ENCODE measurements around the gene ALDH7A1. TPM values are rescaled to one million over a fixed set of nuclear protein-coding genes. Genes with fewer than 3 reads are reported as not detected.
"Not testable (repeated sequence)": the region's sequence is repeated elsewhere in the genome, so short reads cannot be mapped to it uniquely, and the experiment has no call there.

The ALDH7A1 gene
- total RNA-seq, 2 donors from 2014 or later, result 0.81 to 1.2 TPM

- ATAC-seq, result no peak
- Mint-ChIP-seq H3K4me1 (ENCODE audit: low read depth in 2 of 2) (no peaks in the 10 kb centered on the region), H3K27ac (no peak overlapping the region), H3K4me3 (no peak overlapping the region), H3K9me3 (no peaks in the 10 kb centered on the region), H3K36me3 (no peaks in the 10 kb centered on the region), H3K27me3 (peaks cover 9 to 16% of the 10 kb centered on the region in 2 donors)
- no peak for DNase-seq (ENCODE audit: low spot score)
Observed at GRCh38 chr5:126536874-126537273, 58.1 kb downstream of the ALDH7A1 start.

GRCh38 chr5:126535856-126536545, 59.0 kb downstream of the ALDH7A1 start:
- Mint-ChIP-seq H3K36me3 (no peaks in the 10 kb centered on the region), H3K4me1 (ENCODE audit: low read depth in 2 of 2) (no peaks in the 10 kb centered on the region), H3K27ac (no peak overlapping the region), H3K9me3 (no peaks in the 10 kb centered on the region), H3K4me3 (no peak overlapping the region), H3K27me3 (peaks cover 9 to 16% of the 10 kb centered on the region in 2 donors)
- no peak for DNase-seq (ENCODE audit: low spot score)
- ATAC-seq, result no peak

DNA sequence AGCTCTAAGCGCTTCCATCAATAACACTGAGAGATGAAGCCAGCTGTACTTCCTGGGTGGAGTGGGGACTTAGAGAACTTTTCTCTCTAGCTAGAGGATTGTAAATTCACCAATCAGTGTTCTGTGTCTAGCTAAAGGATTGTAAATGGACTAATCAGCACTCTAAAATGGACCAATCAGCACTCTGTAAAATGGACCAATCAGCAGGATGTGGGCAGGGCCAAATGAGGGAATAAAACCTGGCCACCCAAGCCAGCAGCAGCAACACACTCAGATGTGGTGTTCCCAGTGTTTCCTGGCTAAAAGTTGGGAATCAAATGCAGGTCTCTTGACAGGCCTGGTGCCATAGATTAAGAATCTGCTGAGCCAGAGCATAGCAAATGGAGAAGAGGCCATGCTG, 60.5 kb downstream of the ALDH7A1 start:
- Mint-ChIP-seq H3K27ac (no peak overlapping the region), H3K36me3 (no peaks in the 10 kb centered on the region), H3K4me1 (ENCODE audit: low read depth in 2 of 2) (no peaks in the 10 kb centered on the region), H3K27me3 (peaks cover 9 to 16% of the 10 kb centered on the region in 2 donors), H3K4me3 (no peak overlapping the region), H3K9me3 (no peaks in the 10 kb centered on the region)
- no peak for DNase-seq (ENCODE audit: low spot score)
- ATAC-seq, result no peak

GRCh38 chr5:126531543-126532120, 63.4 kb downstream of the ALDH7A1 start:
- Mint-ChIP-seq H3K4me3 (no peak overlapping the region), H3K36me3 (no peaks in the 10 kb centered on the region), H3K9me3 (no peaks in the 10 kb centered on the region), H3K27ac (no peak overlapping the region), H3K27me3 (peaks cover 7 to 9% of the 10 kb centered on the region in 2 donors), H3K4me1 (ENCODE audit: low read depth in 2 of 2) (no peaks in the 10 kb centered on the region)
- DNase-seq (ENCODE audit: low spot score) (no peak), ATAC-seq (no peak)

- Mint-ChIP-seq H3K27ac (no peak overlapping the region), H3K27me3 (peaks cover 9 to 14% of the 10 kb centered on the region in 2 donors), H3K9me3 (no peaks in the 10 kb centered on the region), H3K4me1 (ENCODE audit: low read depth in 2 of 2) (no peaks in the 10 kb centered on the region), H3K36me3 (no peaks in the 10 kb centered on the region), H3K4me3 (no peak overlapping the region)
- ATAC-seq (no peak), DNase-seq (ENCODE audit: low spot score) (no peak)
Observed at GRCh38 chr5:126527892-126528291, 67.1 kb downstream of the ALDH7A1 start.

DNA sequence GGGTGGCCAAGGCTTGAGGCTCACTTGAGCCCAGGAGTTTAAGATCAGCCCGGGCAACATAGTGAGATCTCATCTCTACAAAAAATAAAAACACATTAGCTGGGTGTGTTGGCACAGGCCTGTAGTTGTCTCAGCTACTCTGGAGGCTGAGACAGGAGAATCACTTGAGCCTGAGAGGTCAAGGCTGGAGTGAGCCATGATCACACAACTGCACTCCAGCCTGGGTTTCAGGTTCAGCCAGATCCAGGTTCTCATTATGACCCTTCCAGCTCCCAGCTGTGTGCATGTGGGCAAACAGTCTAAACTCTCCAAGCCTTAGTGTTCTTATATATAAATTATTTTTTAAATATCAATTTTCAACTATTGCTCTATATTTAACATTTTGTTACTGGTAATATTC, 67.9 kb downstream of the ALDH7A1 start:
- Mint-ChIP-seq H3K36me3 (no peaks in the 10 kb centered on the region), H3K27me3 (peaks cover 9 to 14% of the 10 kb centered on the region in 2 donors), H3K9me3 (no peaks in the 10 kb centered on the region), H3K4me3 (no peak overlapping the region), H3K27ac (no peak overlapping the region), H3K4me1 (ENCODE audit: low read depth in 2 of 2) (no peaks in the 10 kb centered on the region)
- ATAC-seq (no peak), DNase-seq (ENCODE audit: low spot score) (no peak)

- no peak overlapping the region for H3K4me3 Mint-ChIP-seq
- ATAC-seq (no peak), DNase-seq (ENCODE audit: low spot score) (no peak)
- peaks cover 9 to 14% of the 10 kb centered on the region in 2 donors for H3K27me3 Mint-ChIP-seq
- no peak overlapping the region for H3K27ac Mint-ChIP-seq
- H3K4me1 Mint-ChIP-seq (ENCODE audit: low read depth in 2 of 2), result no peaks in the 10 kb centered on the region
- H3K9me3 Mint-ChIP-seq, result no peaks in the 10 kb centered on the region
- H3K36me3 Mint-ChIP-seq, result no peaks in the 10 kb centered on the region
Observed at GRCh38 chr5:126526493-126526892, 68.5 kb downstream of the ALDH7A1 start.

DNA sequence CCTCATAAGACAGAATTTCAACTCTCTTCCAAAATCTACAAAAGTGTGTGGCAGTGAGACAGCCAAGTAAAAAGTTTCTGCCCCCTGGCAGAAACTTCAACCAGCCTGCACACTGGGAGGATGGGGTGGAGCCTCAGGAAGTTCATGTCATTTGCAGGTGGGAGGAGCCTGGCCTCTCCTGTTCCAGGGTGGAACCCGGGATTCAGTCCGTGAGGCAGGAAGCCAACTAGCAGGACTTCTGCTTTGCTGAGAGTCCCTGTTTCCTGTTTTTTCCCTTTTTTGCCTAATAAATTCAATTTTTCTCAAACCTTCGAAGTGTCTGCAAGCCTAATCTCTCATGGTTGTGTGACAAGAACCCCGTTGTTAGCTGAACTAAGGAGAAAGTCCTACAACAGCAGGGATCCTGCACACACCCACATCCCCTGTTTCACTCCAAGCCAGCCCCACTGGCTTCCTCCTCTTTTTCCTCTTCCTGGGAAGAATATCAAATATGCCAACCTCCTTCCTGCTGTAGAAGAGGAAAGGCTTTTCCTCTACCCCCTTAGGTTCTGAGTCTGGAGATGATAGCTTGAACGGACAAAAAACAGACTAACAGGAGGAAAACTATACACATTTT, 69.3 kb downstream of the ALDH7A1 start:
- H3K27ac Mint-ChIP-seq, result no peak overlapping the region
- H3K4me3 Mint-ChIP-seq, result no peak overlapping the region
- no peaks in the 10 kb centered on the region for H3K9me3 Mint-ChIP-seq
- DNase-seq (ENCODE audit: low spot score), result no peak
- no peaks in the 10 kb centered on the region for H3K36me3 Mint-ChIP-seq
- H3K4me1 Mint-ChIP-seq (ENCODE audit: low read depth in 2 of 2), result no peaks in the 10 kb centered on the region
- peaks cover 9 to 14% of the 10 kb centered on the region in 2 donors for H3K27me3 Mint-ChIP-seq
- no peak for ATAC-seq

GRCh38 chr5:126523818-126524510, 71.1 kb downstream of the ALDH7A1 start:
- no peaks in the 10 kb centered on the region for H3K36me3 Mint-ChIP-seq
- H3K9me3 Mint-ChIP-seq, result no peaks in the 10 kb centered on the region
- no peak for ATAC-seq
- no peak for DNase-seq (ENCODE audit: low spot score)
- H3K4me1 Mint-ChIP-seq (ENCODE audit: low read depth in 2 of 2), result no peaks in the 10 kb centered on the region
- peaks cover 9 to 14% of the 10 kb centered on the region in 2 donors for H3K27me3 Mint-ChIP-seq
- H3K4me3 Mint-ChIP-seq, result no peak overlapping the region
- H3K27ac Mint-ChIP-seq, result no peak overlapping the region

GRCh38 chr5:126521130-126521529, 73.9 kb downstream of the ALDH7A1 start:
- H3K9me3 Mint-ChIP-seq, result no peaks in the 10 kb centered on the region
- peaks cover 6 to 7% of the 10 kb centered on the region in 2 donors for H3K27me3 Mint-ChIP-seq
- H3K4me1 Mint-ChIP-seq (ENCODE audit: low read depth in 2 of 2), result no peaks in the 10 kb centered on the region
- H3K4me3 Mint-ChIP-seq, result no peak overlapping the region
- ATAC-seq (no peak), DNase-seq (ENCODE audit: low spot score) (no peak)
- no peaks in the 10 kb centered on the region for H3K36me3 Mint-ChIP-seq
- H3K27ac Mint-ChIP-seq, result no peak overlapping the region

DNA sequence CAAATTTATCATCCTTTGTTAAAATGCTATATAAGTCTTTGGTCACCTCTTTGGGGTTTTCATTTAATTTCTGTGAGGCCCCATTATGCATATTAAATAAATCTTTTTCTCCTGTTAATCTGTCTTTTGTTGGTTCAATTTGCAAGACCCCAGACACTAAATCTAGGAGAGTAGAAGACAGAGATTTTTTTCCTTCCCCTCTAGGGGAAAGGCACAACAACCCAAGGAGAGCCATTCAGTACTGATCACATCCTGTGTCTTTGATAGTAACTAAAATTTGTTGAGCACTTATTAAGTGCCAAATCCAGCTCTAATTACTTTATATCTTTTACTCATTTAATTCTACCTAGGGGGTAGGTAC, 74.4 kb downstream of the ALDH7A1 start:
- Mint-ChIP-seq H3K27ac (no peak overlapping the region), H3K36me3 (no peaks in the 10 kb centered on the region), H3K4me1 (ENCODE audit: low read depth in 2 of 2) (no peaks in the 10 kb centered on the region), H3K27me3 (peaks cover 1 to 7% of the 10 kb centered on the region in 2 donors), H3K4me3 (no peak overlapping the region), H3K9me3 (no peaks in the 10 kb centered on the region)
- ATAC-seq, result no peak
- no peak for DNase-seq (ENCODE audit: low spot score)

DNA sequence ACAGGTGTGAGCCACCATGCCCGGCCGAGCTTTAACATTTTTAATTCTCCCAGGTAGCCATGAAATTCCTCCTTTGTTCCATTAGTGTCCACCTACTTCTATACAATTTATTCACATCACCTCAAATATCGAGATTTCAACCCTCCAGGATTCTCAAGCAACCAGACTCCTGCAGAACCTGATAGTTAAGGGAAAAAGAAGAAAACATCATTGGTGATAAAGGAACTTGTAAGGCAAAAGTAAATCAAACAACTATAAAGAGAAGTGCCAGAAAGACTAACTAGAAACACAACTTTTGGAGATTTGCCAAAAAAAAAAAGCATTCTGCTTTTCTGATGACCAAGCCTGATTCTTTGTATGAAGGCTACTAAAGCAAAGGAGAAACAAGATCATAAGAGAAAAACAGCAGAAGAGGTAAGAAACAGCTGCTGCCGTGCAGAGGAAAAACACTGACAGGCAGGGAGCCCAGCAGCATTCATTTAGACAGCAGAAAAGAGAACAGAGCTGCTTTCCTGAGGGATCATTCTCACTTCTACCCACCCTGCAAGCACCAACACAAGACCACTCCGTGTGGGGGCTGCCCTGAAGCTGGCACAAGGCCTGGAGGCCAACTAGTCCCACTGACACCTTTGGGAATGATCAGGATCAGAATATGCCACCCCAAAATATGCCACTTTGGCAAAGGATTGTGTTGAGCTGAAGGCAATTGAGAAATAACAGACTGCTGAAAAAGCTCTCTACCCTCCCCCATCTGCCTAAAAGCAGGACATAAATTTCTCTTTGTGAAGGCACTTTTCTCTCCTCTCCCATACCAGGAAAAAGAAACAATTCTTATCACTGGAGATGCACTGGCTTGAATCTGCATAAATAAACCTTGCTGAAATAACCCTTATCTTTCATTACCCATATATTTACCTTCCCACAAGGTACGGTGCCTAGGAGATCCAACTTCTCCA, 75.1 kb downstream of the ALDH7A1 start:
- no peak overlapping the region for H3K27ac Mint-ChIP-seq
- no peaks in the 10 kb centered on the region for H3K36me3 Mint-ChIP-seq
- no peak overlapping the region for H3K4me3 Mint-ChIP-seq

GRCh38 chr5:126519223-126519622, 75.8 kb downstream of the ALDH7A1 start:
- H3K9me3 Mint-ChIP-seq; H3K36me3 Mint-ChIP-seq; H3K27me3 Mint-ChIP-seq; DNase-seq (ENCODE audit: low spot score); H3K4me3 Mint-ChIP-seq; H3K27ac Mint-ChIP-seq; ATAC-seq; H3K4me1 Mint-ChIP-seq (ENCODE audit: low read depth in 2 of 2): not testable (repeated sequence)

More for the DNA sequence above, 75.1 kb downstream of the ALDH7A1 start:
- ATAC-seq (no peak), DNase-seq (ENCODE audit: low spot score) (no peak)
- no peaks in the 10 kb centered on the region for H3K4me1 Mint-ChIP-seq (ENCODE audit: low read depth in 2 of 2)
- H3K27me3 Mint-ChIP-seq, result peaks cover 0 to 7% of the 10 kb centered on the region in 2 donors
- H3K9me3 Mint-ChIP-seq, result no peaks in the 10 kb centered on the region

Measured in natural killer cell treated with Interleukin-12 subunit alpha and Interleukin-12 subunit beta and Interleukin-15 and Interleukin-18, amount 100 ng/mL, for 72 hours (primary cell).